OCI-LY1 (cell line): ENCODE results near the gene ILF3.

Experiments
- H2AFZ ChIP-seq: fragments of 200-600 bp; sonication (generic), shearing (Covaris generic); 2 replicates; pipeline ENCODE4 v1.6.0; 2014; ENCODE audit warnings: antibody characterized with exemption, mild to moderate bottlenecking, low read length
- H3F3A ChIP-seq: fragments of 200-600 bp; sonication (generic), shearing (Covaris generic); 2 replicates; pipeline ENCODE4 v1.6.0; 2014; ENCODE audit warnings: mild to moderate bottlenecking, antibody characterized with exemption, low read length, moderate library complexity; ENCODE audit not compliant: insufficient read depth
- H3K27ac ChIP-seq: fragments of 200-600 bp; sonication (generic); 2 replicates; pipeline ENCODE4 v1.5.1; 2014; ENCODE audit warnings: low read length, mixed run types, mild to moderate bottlenecking, low read depth; ENCODE audit not compliant: poor library complexity, severe bottlenecking
- H3K27me3 ChIP-seq: fragments of 200-600 bp; sonication (generic); 2 replicates; pipeline ENCODE4 v1.6.0; 2014; ENCODE audit warnings: antibody characterized with exemption, mild to moderate bottlenecking, low read length, moderate library complexity; ENCODE audit not compliant: insufficient read depth
- H3K36me3 ChIP-seq: fragments of 200-600 bp; sonication (generic); 2 replicates; pipeline ENCODE4 v1.6.1; 2014; ENCODE audit warnings: mild to moderate bottlenecking, antibody characterized with exemption, low read length, moderate library complexity, mixed read lengths; ENCODE audit not compliant: insufficient read depth
- H3K4me1 ChIP-seq: fragments of 200-600 bp; sonication (generic); 2 replicates; pipeline ENCODE4 v1.5.1; 2014; ENCODE audit warnings: mild to moderate bottlenecking, low read length, moderate library complexity; ENCODE audit not compliant: insufficient read depth, severe bottlenecking
- H3K4me2 ChIP-seq: fragments of 200-600 bp; sonication (generic), shearing (Covaris generic); 2 replicates; pipeline ENCODE4 v1.6.1; 2014; ENCODE audit warnings: low read length
- H3K4me3 ChIP-seq: fragments of 200-600 bp; sonication (generic); 2 replicates; pipeline ENCODE4 v1.5.1; 2014; ENCODE audit warnings: low read length, low read depth, mild to moderate bottlenecking, mixed read lengths; ENCODE audit not compliant: poor library complexity, severe bottlenecking
- H3K79me2 ChIP-seq: fragments of 200-600 bp; shearing (Covaris generic); 2 replicates; pipeline ENCODE4 v1.6.1; 2016; ENCODE audit warnings: mixed run types, low read length, mixed read lengths; ENCODE audit not compliant: insufficient read depth
- H3K9ac ChIP-seq: fragments of 200-600 bp; sonication (generic), shearing (Covaris generic); 2 replicates; pipeline ENCODE4 v1.6.1; 2014; ENCODE audit warnings: mild to moderate bottlenecking, low read length, mixed read lengths
- H3K9me2 ChIP-seq: fragments of 200-600 bp; sonication (generic), shearing (Covaris generic); 2 replicates; pipeline ENCODE4 v1.6.1; 2014; ENCODE audit warnings: low read depth, mild to moderate bottlenecking, low read length, mixed read lengths
- H3K9me3 ChIP-seq: fragments of 200-600 bp; shearing (Covaris generic); 2 replicates; pipeline ENCODE4 v1.6.1; 2014; ENCODE audit warnings: low read length, mixed read lengths
- H4K20me1 ChIP-seq: fragments of 200-600 bp; sonication (generic), shearing (Covaris generic); 2 replicates; pipeline ENCODE4 v1.6.0; 2016; ENCODE audit warnings: mild to moderate bottlenecking, low read length; ENCODE audit not compliant: insufficient read depth
- CTCF ChIP-seq: fragments of 200-600 bp; sonication (generic), shearing (Covaris generic); IDR thresholded peaks from 2 replicates; pipeline ENCODE4 v1.5.1; 2017; ENCODE audit warnings: mild to moderate bottlenecking, antibody characterized with exemption, low read length, moderate library complexity, mixed read lengths
- EZH2 ChIP-seq: fragments of 200-600 bp; sonication (generic), shearing (Covaris generic); IDR thresholded peaks from 2 replicates; pipeline ENCODE4 v1.8.0; 2017; ENCODE audit warnings: borderline replicate concordance, mixed run types, mild to moderate bottlenecking, antibody characterized with exemption, low read length, moderate library complexity, mixed read lengths

The ILF3 gene

DNA sequence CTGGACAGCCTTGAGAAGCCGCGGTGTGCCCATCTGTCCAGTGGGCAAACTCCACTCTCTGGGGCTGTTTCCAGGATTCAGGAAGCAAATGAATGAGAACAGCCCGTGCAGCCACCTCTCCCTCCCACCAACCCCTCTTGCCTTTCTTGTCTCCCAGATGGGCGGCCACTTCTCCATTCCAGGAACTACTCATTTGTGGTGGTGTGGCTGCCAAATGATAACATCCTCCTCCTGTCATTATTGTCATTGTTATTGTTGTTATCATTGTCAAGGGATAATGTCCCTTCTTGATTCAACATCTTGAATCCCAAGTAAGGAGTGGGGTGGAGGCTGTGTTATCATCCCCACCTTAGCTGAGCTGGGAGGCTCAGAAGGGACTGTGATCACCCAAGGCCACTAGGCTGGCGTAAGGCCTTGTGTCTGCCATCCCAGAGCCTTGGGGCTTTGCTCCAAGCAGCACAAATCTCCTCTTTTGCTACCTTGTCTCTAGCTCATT lies 65.4 kb downstream of the ILF3 start:
- no peaks in the 10 kb centered on the region for H3K9me2 ChIP-seq
- no peaks in the 10 kb centered on the region for H3K9me3 ChIP-seq
- H3K27me3 ChIP-seq = no peaks in the 10 kb centered on the region
- no peak for TF ChIP-seq CTCF
- no peak for TF ChIP-seq EZH2
- H3K79me2 ChIP-seq = peaks cover 58% of the 10 kb centered on the region
- H3K4me3 ChIP-seq = peak overlapping the region; percentile 88
- H4K20me1 ChIP-seq = no peaks in the 10 kb centered on the region
- H3K4me1 ChIP-seq = peaks cover 21% of the 10 kb centered on the region
- peaks cover 16% of the 10 kb centered on the region; the same call in 1 of the 2 replicates for H3K36me3 ChIP-seq
- no peak overlapping the region for H2AFZ ChIP-seq
- no peaks in the 10 kb centered on the region for H3F3A ChIP-seq
- peak overlapping the region; percentile 90 for H3K9ac ChIP-seq
- H3K4me2 ChIP-seq = peak overlapping the region; percentile 98
- H3K27ac ChIP-seq = no peak overlapping the region

- Histone ChIP-seq H2AFZ (no peak overlapping the region), H3K9me2 (no peaks in the 10 kb centered on the region), H3K9ac (no peak overlapping the region), H3K27me3 (no peaks in the 10 kb centered on the region), H4K20me1 (no peaks in the 10 kb centered on the region), H3K4me1 (peaks cover 25% of the 10 kb centered on the region), H3F3A (no peaks in the 10 kb centered on the region), H3K9me3 (no peaks in the 10 kb centered on the region), H3K79me2 (peaks cover 69% of the 10 kb centered on the region), H3K4me3 (no peak overlapping the region), H3K27ac (no peak overlapping the region), H3K4me2 (no peak overlapping the region), H3K36me3 (peaks cover 19% of the 10 kb centered on the region; the same call in 1 of the 2 replicates)
- no peak for TF ChIP-seq CTCF
- TF ChIP-seq EZH2 = no peak
Measured at GRCh38 chr19:10720607-10721125, 66.5 kb downstream of the ILF3 start.

GRCh38 chr19:10723591-10723990 lies 69.4 kb downstream of the ILF3 start:
- peaks cover 35% of the 10 kb centered on the region for H3K4me1 ChIP-seq
- peaks cover 88% of the 10 kb centered on the region for H3K79me2 ChIP-seq
- H4K20me1 ChIP-seq = no peaks in the 10 kb centered on the region
- no peaks in the 10 kb centered on the region for H3F3A ChIP-seq
- H3K27ac ChIP-seq = no peak overlapping the region
- H3K27me3 ChIP-seq = no peaks in the 10 kb centered on the region
- no peak overlapping the region for H2AFZ ChIP-seq
- H3K9me3 ChIP-seq = no peaks in the 10 kb centered on the region
- H3K4me2 ChIP-seq = no peak overlapping the region
- H3K9ac ChIP-seq = no peak overlapping the region
- no peak for TF ChIP-seq EZH2
- no peak for TF ChIP-seq CTCF
- no peaks in the 10 kb centered on the region for H3K9me2 ChIP-seq
- H3K4me3 ChIP-seq = no peak overlapping the region
- H3K36me3 ChIP-seq = peaks cover 24% of the 10 kb centered on the region; the same call in 1 of the 2 replicates
